GM12891 (cell line): Measurements from ENCODE around the gene MTMR8. TPM values are rescaled to one million over a fixed set of nuclear protein-coding genes. Genes with fewer than 3 reads are reported as not detected.
"Not testable (repeated sequence)": the region's sequence is repeated elsewhere in the genome, so short reads cannot be mapped to it uniquely, and the experiment has no call there.

Experiments
- DNase-seq: peaks from one replicate; pipeline ENCODE4 v3.0.0; 2011; ENCODE audit warnings: low spot score; ENCODE audit not compliant: insufficient read length
- FAIRE-seq: peaks from 2 replicates; lab custom pipeline; 2011; peaks lifted over from hg19 to GRCh38; lab: Jason Lieb, UNC
- PAX5 ChIP-seq: IDR thresholded peaks from 2 replicates; pipeline ENCODE4 v1.6.1; 2011; ENCODE audit warnings: low read length, moderate library complexity, mild to moderate bottlenecking; ENCODE audit not compliant: insufficient read depth, severe bottlenecking
- POLR2A ChIP-seq: IDR thresholded peaks from 2 replicates; pipeline ENCODE4 v1.6.1; 2011; ENCODE audit warnings: low read depth, low read length, control low read depth
- POLR2AphosphoS5 ChIP-seq: IDR thresholded peaks from 2 replicates; pipeline ENCODE4 v1.6.1; 2011; ENCODE audit warnings: low read depth, low read length, control low read depth
- POU2F2 ChIP-seq: IDR thresholded peaks from 2 replicates; pipeline ENCODE4 v1.6.1; 2011; ENCODE audit warnings: low read depth, mild to moderate bottlenecking, control low read depth, low read length, moderate library complexity
- SPI1 ChIP-seq: IDR thresholded peaks from 2 replicates; pipeline ENCODE4 v1.6.1; 2011; ENCODE audit warnings: low read depth, low read length, control low read depth
- TAF1 ChIP-seq: IDR thresholded peaks from 2 replicates; pipeline ENCODE4 v1.6.1; 2011; ENCODE audit warnings: low read depth, low read length, control low read depth
- polyA plus RNA-seq: library from polyadenylated mRNA; unstranded; fragments of >200 nt; gene quantifications from one replicate; pipeline ENCODE4 v1.2.1, GENCODE V29; 2012; ENCODE audit warnings: low read depth, missing spikeins, inconsistent platforms; ENCODE audit not compliant: missing spikeins

MTMR8 gene
- 0.90 TPM for polyA plus RNA-seq

GRCh38 chrX:64394874-64395567 lies at the start of gene MTMR8:
Gene MTMR8 (minus strand): TSS chrX:64395452. CDS start chrX:64395363, 89 bp downstream.
- DNase-seq (peak; percentile 55), FAIRE-seq (peak; percentile 92)
- TF ChIP-seq POLR2A (no peak), POLR2AphosphoS5 (no peak), POU2F2 (no peak), TAF1 (no peak), PAX5 (no peak), SPI1 (no peak)

GRCh38 chrX:64439551-64439950 lies 44.3 kb upstream of the MTMR8 start:
- FAIRE-seq (no peak), DNase-seq (no peak)
- TF ChIP-seq SPI1 (no peak), POU2F2 (no peak), PAX5 (no peak), POLR2AphosphoS5 (no peak), TAF1 (no peak), POLR2A (no peak)

- no peak for DNase-seq
- FAIRE-seq, result no peak
- TF ChIP-seq PAX5 (no peak), TAF1 (no peak), SPI1 (no peak), POU2F2 (no peak), POLR2AphosphoS5 (no peak), POLR2A (no peak)
These were observed 42.4 kb upstream of the MTMR8 start for GRCh38 chrX:64437665-64438064.

GRCh38 chrX:64437218-64437617 lies 42.0 kb upstream of the MTMR8 start:
- DNase-seq (no peak), FAIRE-seq (no peak)
- no peak for TF ChIP-seq POU2F2
- no peak for TF ChIP-seq PAX5
- no peak for TF ChIP-seq TAF1
- no peak for TF ChIP-seq POLR2A
- no peak for TF ChIP-seq SPI1
- no peak for TF ChIP-seq POLR2AphosphoS5

DNA sequence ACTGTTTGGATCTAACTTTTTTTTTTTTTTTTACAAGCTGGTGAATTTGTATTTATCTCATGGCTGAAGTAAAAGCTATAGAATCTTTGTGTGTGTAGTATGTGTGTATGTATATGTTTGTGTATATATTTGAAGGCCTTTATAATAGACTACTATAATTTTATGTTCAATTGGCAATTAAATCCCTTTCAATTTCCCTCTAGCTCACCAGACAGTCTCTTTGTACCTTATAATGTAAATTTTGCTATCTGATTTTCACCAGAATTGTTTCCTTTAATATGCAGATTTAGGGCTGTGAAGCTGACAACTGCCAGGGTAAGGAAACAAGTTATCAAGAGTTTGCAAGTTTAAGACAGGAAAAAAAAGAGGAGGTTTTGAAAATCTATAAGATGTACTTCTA lies 33.1 kb upstream of the MTMR8 start:
- TF ChIP-seq TAF1, result no peak
- no peak for TF ChIP-seq POLR2AphosphoS5
- TF ChIP-seq POU2F2, result no peak
- no peak for TF ChIP-seq SPI1
- TF ChIP-seq PAX5, result no peak
- no peak for TF ChIP-seq POLR2A
- FAIRE-seq (no peak), DNase-seq (no peak)

DNA sequence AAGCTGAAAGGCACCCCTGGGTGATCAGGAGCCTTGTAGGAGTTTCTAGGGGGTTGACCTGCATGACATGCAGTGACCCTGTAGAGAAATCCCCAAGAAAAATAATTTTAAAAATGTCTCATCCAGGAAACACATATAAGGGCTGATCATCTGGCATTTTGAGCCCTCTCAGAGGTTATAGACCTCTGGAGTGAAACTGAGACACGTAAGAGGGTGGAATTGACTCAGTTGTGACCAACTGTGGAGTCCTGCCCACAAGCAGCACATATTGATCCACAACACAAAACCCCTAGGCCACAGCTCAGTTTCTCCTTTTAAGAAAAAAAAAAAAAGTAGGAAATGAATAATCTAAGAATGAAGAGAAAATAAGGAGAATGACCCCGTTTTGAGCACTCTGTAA lies 32.5 kb upstream of the MTMR8 start:
- TF ChIP-seq POLR2A (no peak), POLR2AphosphoS5 (no peak), TAF1 (no peak), POU2F2 (no peak)
- peak; percentile 58 for FAIRE-seq
- DNase-seq, result no peak

DNA sequence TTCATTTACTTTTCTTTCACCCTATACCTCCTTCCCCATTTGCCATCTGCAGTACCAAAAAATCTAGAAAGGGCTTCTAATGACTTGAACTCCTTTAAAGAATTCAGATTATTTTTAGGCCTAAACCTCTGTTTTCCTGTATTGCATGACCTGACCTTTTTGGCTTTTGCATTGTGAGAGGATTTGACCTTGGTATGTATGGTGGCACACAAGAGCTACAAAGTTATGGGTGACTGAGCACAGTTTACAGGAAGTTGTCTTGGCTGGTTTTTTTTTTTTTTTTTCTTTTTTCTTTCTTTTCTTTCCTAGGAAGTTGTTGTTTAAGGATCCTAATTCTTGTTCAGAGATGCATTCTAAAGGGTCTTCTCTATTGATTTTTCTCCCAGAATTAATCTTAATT lies 32.0 kb upstream of the MTMR8 start:
- DNase-seq (no peak), FAIRE-seq (no peak)
- no peak for TF ChIP-seq SPI1
- no peak for TF ChIP-seq PAX5
- no peak for TF ChIP-seq TAF1
- no peak for TF ChIP-seq POU2F2
- TF ChIP-seq POLR2A, result no peak
- no peak for TF ChIP-seq POLR2AphosphoS5

- not testable (repeated sequence) for FAIRE-seq, DNase-seq
These were observed 14.5 kb upstream of the MTMR8 start for GRCh38 chrX:64409730-64410129.

- TF ChIP-seq TAF1 (no peak), SPI1 (no peak), PAX5 (no peak), POLR2A (no peak), POU2F2 (no peak), POLR2AphosphoS5 (no peak)
- DNase-seq (no peak), FAIRE-seq (no peak)
These were observed 2.8 kb upstream of the MTMR8 start for GRCh38 chrX:64398088-64398487.

DNA sequence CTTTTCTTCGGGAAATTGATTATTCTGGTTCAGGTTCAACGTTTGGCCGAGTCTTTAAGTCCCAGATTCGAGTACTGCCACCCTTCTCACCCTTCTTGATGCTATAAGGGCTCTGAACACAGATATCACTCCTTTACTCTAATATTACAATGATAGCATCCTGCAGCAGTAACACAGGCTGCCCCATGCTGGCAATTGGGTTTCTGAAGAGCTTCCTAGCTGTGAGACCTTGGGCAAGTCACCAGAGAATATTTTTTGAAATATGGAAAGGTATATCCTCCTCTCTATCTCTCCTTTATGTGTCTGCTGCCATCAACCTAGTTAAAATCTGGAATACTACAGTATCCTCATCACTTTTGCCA lies 297 bp upstream of the MTMR8 start:
- no peak for DNase-seq
- TF ChIP-seq PAX5 (no peak), SPI1 (no peak)
- FAIRE-seq, result no peak
